ENCODE measurements around the gene NSUN4.
"Not testable (repeated sequence)": the region's sequence is repeated elsewhere in the genome, so short reads cannot be mapped to it uniquely, and the experiment has no call there.

NSUN4 gene

DNA sequence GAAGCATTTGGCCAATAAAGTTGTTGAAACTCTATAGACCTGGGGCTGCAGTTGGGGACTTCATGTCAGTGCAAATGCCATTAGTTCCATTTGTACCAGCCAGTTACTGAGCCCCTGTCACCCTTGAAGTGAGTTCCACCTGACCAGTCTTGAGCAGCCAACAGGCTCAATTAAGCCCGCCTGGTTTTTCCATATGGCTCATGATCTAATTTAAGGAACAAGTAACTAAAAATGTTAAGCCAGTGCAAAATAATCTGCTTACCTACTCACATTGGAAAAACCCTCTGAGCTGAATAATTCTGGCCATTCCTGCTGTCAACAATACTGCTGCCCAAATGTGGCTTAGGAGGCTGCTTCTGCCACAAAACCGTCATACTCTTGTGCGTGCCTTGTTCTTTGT is 21.6 kb downstream of the NSUN4 start:
- no peaks in the 10 kb centered on the region for H3K36me3 ChIP-seq (ENCODE audit: control insufficient read depth, insufficient read depth, low read length)
- H3K9ac ChIP-seq = no peak overlapping the region
- H3K4me3 ChIP-seq (ENCODE audit: low read depth, low read length) = no peak overlapping the region
- H3K9me3 ChIP-seq (ENCODE audit: control insufficient read depth, low read length) = no peaks in the 10 kb centered on the region
- H2AFZ ChIP-seq = no peak overlapping the region
- no peaks in the 10 kb centered on the region for H3K27me3 ChIP-seq (ENCODE audit: control insufficient read depth, insufficient read depth, low read length)
- no peak overlapping the region for H3K4me2 ChIP-seq (ENCODE audit: low read length)
- TF ChIP-seq, protein P1, sequence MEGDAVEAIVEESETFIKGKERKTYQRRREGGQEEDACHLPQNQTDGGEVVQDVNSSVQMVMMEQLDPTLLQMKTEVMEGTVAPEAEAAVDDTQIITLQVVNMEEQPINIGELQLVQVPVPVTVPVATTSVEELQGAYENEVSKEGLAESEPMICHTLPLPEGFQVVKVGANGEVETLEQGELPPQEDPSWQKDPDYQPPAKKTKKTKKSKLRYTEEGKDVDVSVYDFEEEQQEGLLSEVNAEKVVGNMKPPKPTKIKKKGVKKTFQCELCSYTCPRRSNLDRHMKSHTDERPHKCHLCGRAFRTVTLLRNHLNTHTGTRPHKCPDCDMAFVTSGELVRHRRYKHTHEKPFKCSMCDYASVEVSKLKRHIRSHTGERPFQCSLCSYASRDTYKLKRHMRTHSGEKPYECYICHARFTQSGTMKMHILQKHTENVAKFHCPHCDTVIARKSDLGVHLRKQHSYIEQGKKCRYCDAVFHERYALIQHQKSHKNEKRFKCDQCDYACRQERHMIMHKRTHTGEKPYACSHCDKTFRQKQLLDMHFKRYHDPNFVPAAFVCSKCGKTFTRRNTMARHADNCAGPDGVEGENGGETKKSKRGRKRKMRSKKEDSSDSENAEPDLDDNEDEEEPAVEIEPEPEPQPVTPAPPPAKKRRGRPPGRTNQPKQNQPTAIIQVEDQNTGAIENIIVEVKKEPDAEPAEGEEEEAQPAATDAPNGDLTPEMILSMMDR (IDR thresholded peaks at IDR 0.05) = no peak
- no peak overlapping the region for H3K27ac ChIP-seq
- no peaks in the 10 kb centered on the region for H3K79me2 ChIP-seq
- no peaks in the 10 kb centered on the region for H3K4me1 ChIP-seq

DNA sequence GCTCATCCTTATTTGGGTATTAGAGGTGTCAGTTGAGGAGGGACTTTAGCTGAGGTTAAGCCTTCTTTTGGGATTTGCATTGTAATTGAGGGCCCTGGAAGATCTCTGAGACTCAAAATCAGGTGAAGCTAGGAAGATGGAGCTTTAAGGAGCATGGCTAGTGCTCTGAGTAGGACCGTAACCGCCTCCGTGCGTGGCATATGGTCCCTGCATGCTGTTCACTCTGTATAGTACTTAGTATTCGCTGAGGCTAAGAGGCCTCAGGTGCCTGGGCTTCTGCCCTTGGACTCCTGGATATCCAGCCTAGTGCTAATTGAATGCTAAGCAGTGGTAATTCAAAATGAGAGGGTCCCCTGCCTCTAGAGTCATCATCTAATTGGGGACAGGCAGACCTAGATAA is 22.5 kb downstream of the NSUN4 start:
- Histone ChIP-seq H3K27ac (no peak overlapping the region), H3K4me2 (ENCODE audit: low read length) (no peak overlapping the region), H3K9me3 (ENCODE audit: control insufficient read depth, low read length) (no peaks in the 10 kb centered on the region), H3K36me3 (ENCODE audit: control insufficient read depth, insufficient read depth, low read length) (no peaks in the 10 kb centered on the region), H3K9ac (no peak overlapping the region), H2AFZ (no peak overlapping the region), H3K27me3 (ENCODE audit: control insufficient read depth, insufficient read depth, low read length) (no peaks in the 10 kb centered on the region), H3K79me2 (no peaks in the 10 kb centered on the region), H3K4me3 (ENCODE audit: low read depth, low read length) (no peak overlapping the region), H3K4me1 (no peaks in the 10 kb centered on the region)
- TF ChIP-seq, protein P1 (IDR thresholded peaks at IDR 0.05) = no peak

- TF ChIP-seq, protein P1 (IDR thresholded peaks at IDR 0.05) = no peak
- no peaks in the 10 kb centered on the region for H3K36me3 ChIP-seq (ENCODE audit: control insufficient read depth, insufficient read depth, low read length)
- H3K9me3 ChIP-seq (ENCODE audit: control insufficient read depth, low read length) = no peaks in the 10 kb centered on the region
- no peak overlapping the region for H2AFZ ChIP-seq
- H3K4me2 ChIP-seq (ENCODE audit: low read length) = no peak overlapping the region
- no peaks in the 10 kb centered on the region for H3K27me3 ChIP-seq (ENCODE audit: control insufficient read depth, insufficient read depth, low read length)
- H3K9ac ChIP-seq = no peak overlapping the region
- peaks cover 1% of the 10 kb centered on the region for H3K4me1 ChIP-seq
- H3K79me2 ChIP-seq = no peaks in the 10 kb centered on the region
- H3K4me3 ChIP-seq (ENCODE audit: low read depth, low read length) = no peak overlapping the region
- H3K27ac ChIP-seq = no peak overlapping the region
Measured at GRCh38 chr1:46364612-46365011, 24.0 kb downstream of the NSUN4 start.

- not testable (repeated sequence) for H2AFZ ChIP-seq; H3K36me3 ChIP-seq (ENCODE audit: control insufficient read depth, insufficient read depth, low read length); H3K4me3 ChIP-seq (ENCODE audit: low read depth, low read length); H3K9me3 ChIP-seq (ENCODE audit: control insufficient read depth, low read length); H3K27ac ChIP-seq; H3K9ac ChIP-seq; H3K4me1 ChIP-seq; H3K4me2 ChIP-seq (ENCODE audit: low read length); H3K27me3 ChIP-seq (ENCODE audit: control insufficient read depth, insufficient read depth, low read length); H3K79me2 ChIP-seq
Measured at GRCh38 chr1:46365796-46366195, 25.2 kb downstream of the NSUN4 start.

GRCh38 chr1:46367072-46367471 is 26.5 kb downstream of the NSUN4 start:
- no peak overlapping the region for H3K9ac ChIP-seq
- H3K79me2 ChIP-seq = no peaks in the 10 kb centered on the region
- no peaks in the 10 kb centered on the region for H3K9me3 ChIP-seq (ENCODE audit: control insufficient read depth, low read length)
- no peaks in the 10 kb centered on the region for H3K36me3 ChIP-seq (ENCODE audit: control insufficient read depth, insufficient read depth, low read length)
- H2AFZ ChIP-seq = no peak overlapping the region
- H3K27me3 ChIP-seq (ENCODE audit: control insufficient read depth, insufficient read depth, low read length) = no peaks in the 10 kb centered on the region
- no peak overlapping the region for H3K27ac ChIP-seq
- no peak overlapping the region for H3K4me3 ChIP-seq (ENCODE audit: low read depth, low read length)
- H3K4me2 ChIP-seq (ENCODE audit: low read length) = no peak overlapping the region
- peaks cover 2% of the 10 kb centered on the region for H3K4me1 ChIP-seq
- TF ChIP-seq, protein P1 (IDR thresholded peaks at IDR 0.05) = no peak

GRCh38 chr1:46367701-46368100 is 27.1 kb downstream of the NSUN4 start:
- H3K9ac ChIP-seq; H3K27me3 ChIP-seq (ENCODE audit: control insufficient read depth, insufficient read depth, low read length); H3K79me2 ChIP-seq; H3K27ac ChIP-seq; H2AFZ ChIP-seq; H3K4me3 ChIP-seq (ENCODE audit: low read depth, low read length); H3K4me1 ChIP-seq; H3K4me2 ChIP-seq (ENCODE audit: low read length); H3K36me3 ChIP-seq (ENCODE audit: control insufficient read depth, insufficient read depth, low read length); H3K9me3 ChIP-seq (ENCODE audit: control insufficient read depth, low read length): not testable (repeated sequence)
